ENCODE data around the gene SLC38A3.

GRCh38 chr3:50155891-50156290, 49.2 kb upstream of the SLC38A3 start:
- TF ChIP-seq CTCF (IDR thresholded peaks at IDR 0.05), result no peak
- TF ChIP-seq POLR2A (IDR thresholded peaks at IDR 0.05), result no peak

Data from esophagus squamous epithelium (tissue), 4 donors.